Cardiac septum (tissue), 1 donor: ENCODE measurements around the gene MEF2C. TPM values are rescaled to one million over a fixed set of nuclear protein-coding genes. Genes with fewer than 3 reads are reported as not detected.

Experiments
- DNase-seq: peaks from one replicate; pipeline ENCODE4 v3.0.0-alpha.2; 2020; ENCODE audit warnings: low spot score
- intact Hi-C: fragments of 100-400 bp; cut with DNase I; formaldehyde crosslinking; loops from one replicate; pipeline ENCODE4 v1.14.0; 2022
- total RNA-seq: library from RNA; stranded (reverse); fragmentation: NEBNext Ultra II Directional; extraction: Animal tissue kit (Norgen Biotek cat#: 25700); gene quantifications from one replicate; pipeline ENCODE4 v1.2.1, GENCODE V29; 2021
- donor health status: DM: no; HTN: no; CAD: no.

The MEF2C gene
- total RNA-seq, 1 donor from 2014 or later, result 64.6 TPM

- no peak for DNase-seq
- intact Hi-C loops, result loop anchor here (10.0 kb wide), 1 partner anchor 1262 kb away; no protein-coding TSS in a partner anchor
These were observed 196.3 kb downstream of the MEF2C start for GRCh38 chr5:88686726-88687125.

- DNase-seq, result no peak
- intact Hi-C loops, result loop anchor here (10.0 kb wide), 1 partner anchor 1261 kb away; no protein-coding TSS in a partner anchor
These were observed 197.1 kb downstream of the MEF2C start for GRCh38 chr5:88685591-88686541.

- intact Hi-C loops, result loop anchor here (5.0 to 10.0 kb wide), 2 partner anchors 541 to 1259 kb away; no protein-coding TSS in a partner anchor
- no peak for DNase-seq
These were observed 199.4 kb downstream of the MEF2C start for GRCh38 chr5:88683506-88684135.

GRCh38 chr5:88682881-88683361, 200.1 kb downstream of the MEF2C start:
- intact Hi-C loops, result loop anchor here (5.0 to 10.0 kb wide), 2 partner anchors 541 to 1258 kb away; no protein-coding TSS in a partner anchor
- no peak for DNase-seq

- intact Hi-C loops, result loop anchor here (5.0 to 10.0 kb wide), 2 partner anchors 540 to 1257 kb away; no protein-coding TSS in a partner anchor
- DNase-seq, result no peak
These were observed 200.9 kb downstream of the MEF2C start for GRCh38 chr5:88682131-88682530.

GRCh38 chr5:88681211-88681803, 201.7 kb downstream of the MEF2C start:
- intact Hi-C loops, result loop anchor here (5.0 to 10.0 kb wide), 2 partner anchors 539 to 1257 kb away; no protein-coding TSS in a partner anchor
- DNase-seq, result no peak

GRCh38 chr5:88680253-88681132, 202.5 kb downstream of the MEF2C start:
- peak; percentile 87 for DNase-seq
- intact Hi-C loops, result loop anchor here (5.0 to 10.0 kb wide), 2 partner anchors 538 to 1256 kb away; no protein-coding TSS in a partner anchor

GRCh38 chr5:88679638-88680037, 203.3 kb downstream of the MEF2C start:
- intact Hi-C loops, result loop anchor here (5.0 to 10.0 kb wide), 2 partner anchors 537 to 1255 kb away; no protein-coding TSS in a partner anchor
- DNase-seq, result no peak

- intact Hi-C loops, result no loop called here
- DNase-seq, result no peak
These were observed 204.1 kb downstream of the MEF2C start for GRCh38 chr5:88678770-88679381.

- no peak for DNase-seq
- intact Hi-C loops, result no loop called here
These were observed 204.8 kb downstream of the MEF2C start for GRCh38 chr5:88677943-88678769.

GRCh38 chr5:88677376-88677895, 205.5 kb downstream of the MEF2C start:
- intact Hi-C loops, result no loop called here
- no peak for DNase-seq

GRCh38 chr5:88676637-88677375, 206.2 kb downstream of the MEF2C start:
- intact Hi-C loops, result no loop called here

GRCh38 chr5:88675708-88676636, 207.0 kb downstream of the MEF2C start:
- no peak for DNase-seq
- intact Hi-C loops, result no loop called here

More at GRCh38 chr5:88676637-88677375, 206.2 kb downstream of the MEF2C start:
- DNase-seq, result no peak

- intact Hi-C loops, result no loop called here
These were observed 207.7 kb downstream of the MEF2C start for GRCh38 chr5:88675168-88675707.

More at GRCh38 chr5:88675168-88675707, 207.7 kb downstream of the MEF2C start:
- no peak for DNase-seq
